ENCODE measurements around the gene NTRK1.

Gene NTRK1

DNA sequence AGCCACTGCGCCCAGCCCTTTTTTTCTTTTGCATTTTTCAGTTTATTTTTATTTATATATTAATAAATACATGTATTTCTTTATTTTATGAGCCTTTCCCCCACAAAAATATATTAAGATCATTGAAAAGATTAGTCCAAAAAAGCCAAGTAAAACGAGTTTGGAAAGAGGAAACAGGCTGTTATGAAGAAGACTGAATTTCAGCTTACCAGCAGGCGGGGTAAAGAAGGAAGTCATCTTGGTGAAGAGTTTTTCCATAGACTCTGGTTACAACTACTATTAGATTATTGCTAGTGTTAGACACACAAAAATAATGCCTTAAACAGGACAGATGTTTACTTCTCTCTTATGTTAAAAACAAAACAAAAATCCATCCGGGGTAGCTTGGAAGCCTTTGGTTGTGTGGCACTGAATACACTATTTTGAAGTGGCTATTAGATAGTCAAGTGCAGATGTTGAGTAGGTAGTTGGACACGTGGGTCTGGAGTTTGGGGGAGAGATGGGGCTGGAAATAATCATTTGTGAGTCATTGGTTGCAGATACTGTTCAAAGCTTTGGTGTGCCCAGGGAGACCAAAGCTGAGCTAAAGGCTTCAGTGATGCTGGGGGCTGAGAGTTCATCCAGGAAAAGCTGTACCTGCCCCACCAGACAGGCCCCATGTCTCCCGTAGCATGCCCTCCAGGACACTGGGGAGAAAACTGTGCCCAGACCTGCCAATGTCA is 51.1 kb downstream of the NTRK1 start:
- Histone ChIP-seq H3K9ac (ENCODE audit: insufficient read length, low read depth) (no peak overlapping the region), H3K4me3 (ENCODE audit: insufficient read length, low read depth) (no peak overlapping the region), H3K9me3 (ENCODE audit: insufficient read depth, low read length) (peaks cover 1% of the 10 kb centered on the region; the same call in 1 of the 2 replicates), H3K27me3 (ENCODE audit: insufficient read depth, insufficient read length) (no peaks in the 10 kb centered on the region), H3K4me1 (ENCODE audit: insufficient read depth, insufficient read length) (peaks cover 21% of the 10 kb centered on the region), H3K36me3 (ENCODE audit: insufficient read depth, insufficient read length, low read length) (peaks cover 70% of the 10 kb centered on the region)
- DNase-seq (ENCODE audit: low read depth, low spot score): no peak
- TF ChIP-seq YY1 (IDR thresholded peaks at IDR 0.05; ENCODE audit: insufficient read depth, insufficient read length) (no peak), ZNF274 (IDR thresholded peaks at IDR 0.05; ENCODE audit: low read depth, low read length) (no peak), SUZ12 (IDR thresholded peaks at IDR 0.05; ENCODE audit: extremely low read depth, insufficient read depth, insufficient read length) (no peak)

- H3K9me3 ChIP-seq (ENCODE audit: insufficient read depth, low read length): no peaks in the 10 kb centered on the region
- H3K4me1 ChIP-seq (ENCODE audit: insufficient read depth, insufficient read length): peaks cover 21% of the 10 kb centered on the region
- no peak for DNase-seq (ENCODE audit: low read depth, low spot score)
- H3K9ac ChIP-seq (ENCODE audit: insufficient read length, low read depth): no peak overlapping the region
- H3K27me3 ChIP-seq (ENCODE audit: insufficient read depth, insufficient read length): no peaks in the 10 kb centered on the region
- no peak overlapping the region for H3K4me3 ChIP-seq (ENCODE audit: insufficient read length, low read depth)
- peaks cover 64% of the 10 kb centered on the region for H3K36me3 ChIP-seq (ENCODE audit: insufficient read depth, insufficient read length, low read length)
- no peak for TF ChIP-seq ZNF274 (IDR thresholded peaks at IDR 0.05; ENCODE audit: low read depth, low read length)
These were observed 51.6 kb downstream of the NTRK1 start for GRCh38 chr1:156912310-156912709.

- Histone ChIP-seq H3K9ac (ENCODE audit: insufficient read length, low read depth) (peak overlapping the region; percentile 53), H3K4me3 (ENCODE audit: insufficient read length, low read depth) (no peak overlapping the region), H3K27me3 (ENCODE audit: insufficient read depth, insufficient read length) (no peaks in the 10 kb centered on the region), H3K4me1 (ENCODE audit: insufficient read depth, insufficient read length) (peaks cover 21% of the 10 kb centered on the region), H3K9me3 (ENCODE audit: insufficient read depth, low read length) (no peaks in the 10 kb centered on the region), H3K36me3 (ENCODE audit: insufficient read depth, insufficient read length, low read length) (peaks cover 59% of the 10 kb centered on the region)
- no peak for DNase-seq (ENCODE audit: low read depth, low spot score)
- TF ChIP-seq SUZ12 (IDR thresholded peaks at IDR 0.05; ENCODE audit: extremely low read depth, insufficient read depth, insufficient read length): no peak
- no peak for TF ChIP-seq ZNF274 (IDR thresholded peaks at IDR 0.05; ENCODE audit: low read depth, low read length)
- no peak for TF ChIP-seq YY1 (IDR thresholded peaks at IDR 0.05; ENCODE audit: insufficient read depth, insufficient read length)
These were observed 52.5 kb downstream of the NTRK1 start for GRCh38 chr1:156912861-156913808.

GRCh38 chr1:156913809-156914387 is 53.2 kb downstream of the NTRK1 start:
- H3K9ac ChIP-seq (ENCODE audit: insufficient read length, low read depth): no peak overlapping the region
- peaks cover under 1% of the 10 kb centered on the region for H3K27me3 ChIP-seq (ENCODE audit: insufficient read depth, insufficient read length)
- no peak for TF ChIP-seq SUZ12 (IDR thresholded peaks at IDR 0.05; ENCODE audit: extremely low read depth, insufficient read depth, insufficient read length)
- TF ChIP-seq ZNF274 (IDR thresholded peaks at IDR 0.05; ENCODE audit: low read depth, low read length): no peak
- no peak for TF ChIP-seq YY1 (IDR thresholded peaks at IDR 0.05; ENCODE audit: insufficient read depth, insufficient read length)
- H3K4me1 ChIP-seq (ENCODE audit: insufficient read depth, insufficient read length): peaks cover 21% of the 10 kb centered on the region
- no peak overlapping the region for H3K4me3 ChIP-seq (ENCODE audit: insufficient read length, low read depth)
- no peaks in the 10 kb centered on the region for H3K9me3 ChIP-seq (ENCODE audit: insufficient read depth, low read length)
- DNase-seq (ENCODE audit: low read depth, low spot score): no peak
- H3K36me3 ChIP-seq (ENCODE audit: insufficient read depth, insufficient read length, low read length): peaks cover 53% of the 10 kb centered on the region

DNA sequence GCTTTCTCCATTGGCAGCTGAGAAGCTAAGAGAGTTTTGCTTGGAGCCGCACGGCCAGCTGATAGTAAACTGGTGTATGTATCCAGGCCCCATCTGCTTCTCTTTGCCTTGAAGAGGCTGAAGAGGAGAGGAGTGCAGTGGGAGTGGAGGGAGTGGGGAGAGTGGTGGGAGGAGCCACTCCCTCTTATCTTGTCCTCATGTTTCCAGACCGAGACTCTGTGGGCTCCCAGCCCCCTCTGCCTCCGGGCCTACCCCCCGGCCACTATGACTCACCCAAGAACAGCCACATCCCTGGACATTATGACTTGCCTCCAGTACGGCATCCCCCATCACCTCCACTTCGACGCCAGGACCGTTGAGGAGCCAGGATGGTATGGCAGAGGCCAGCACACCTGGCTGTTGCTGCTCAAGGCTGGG is 53.8 kb downstream of the NTRK1 start:
- Histone ChIP-seq H3K4me3 (ENCODE audit: insufficient read length, low read depth) (no peak overlapping the region), H3K27me3 (ENCODE audit: insufficient read depth, insufficient read length) (peaks cover 4% of the 10 kb centered on the region), H3K9ac (ENCODE audit: insufficient read length, low read depth) (no peak overlapping the region), H3K36me3 (ENCODE audit: insufficient read depth, insufficient read length, low read length) (peaks cover 48% of the 10 kb centered on the region), H3K9me3 (ENCODE audit: insufficient read depth, low read length) (no peaks in the 10 kb centered on the region), H3K4me1 (ENCODE audit: insufficient read depth, insufficient read length) (peaks cover 21% of the 10 kb centered on the region)
- TF ChIP-seq YY1 (IDR thresholded peaks at IDR 0.05; ENCODE audit: insufficient read depth, insufficient read length) (no peak), SUZ12 (IDR thresholded peaks at IDR 0.05; ENCODE audit: extremely low read depth, insufficient read depth, insufficient read length) (no peak), ZNF274 (IDR thresholded peaks at IDR 0.05; ENCODE audit: low read depth, low read length) (no peak)
- DNase-seq (ENCODE audit: low read depth, low spot score): no peak

GRCh38 chr1:156920233-156921052 is 59.8 kb downstream of the NTRK1 start, which contains the start of gene LRRC71:
LRRC71 (plus strand) TSS chr1:156920632; CDS start chr1:156920804, 172 bp downstream.
- no peaks in the 10 kb centered on the region for H3K9me3 ChIP-seq (ENCODE audit: insufficient read depth, low read length)
- H3K9ac ChIP-seq (ENCODE audit: insufficient read length, low read depth): peak within 1 kb of the TSS; percentile 86
- peak; percentile 68 for DNase-seq (ENCODE audit: low read depth, low spot score)
- peak within 1 kb of the TSS; percentile 54 for H3K4me3 ChIP-seq (ENCODE audit: insufficient read length, low read depth)
- TF ChIP-seq ZNF274 (IDR thresholded peaks at IDR 0.05; ENCODE audit: low read depth, low read length) (no peak), SUZ12 (IDR thresholded peaks at IDR 0.05; ENCODE audit: extremely low read depth, insufficient read depth, insufficient read length) (peak; percentile 81), YY1 (IDR thresholded peaks at IDR 0.05; ENCODE audit: insufficient read depth, insufficient read length) (no peak)
- peaks cover 8% of the 10 kb centered on the region for H3K4me1 ChIP-seq (ENCODE audit: insufficient read depth, insufficient read length)
- peaks cover 61% of the 10 kb centered on the region for H3K27me3 ChIP-seq (ENCODE audit: insufficient read depth, insufficient read length)
- H3K36me3 ChIP-seq (ENCODE audit: insufficient read depth, insufficient read length, low read length): peaks cover 7% of the 10 kb centered on the region

Data from NT2/D1 (cell line).